ENCODE measurements around the gene ARMH4. TPM values are rescaled to one million over a fixed set of nuclear protein-coding genes. Genes with fewer than 3 reads are reported as not detected.

Gene ARMH4
- total RNA-seq, 2 donors from 2014 or later, result not detected

DNA sequence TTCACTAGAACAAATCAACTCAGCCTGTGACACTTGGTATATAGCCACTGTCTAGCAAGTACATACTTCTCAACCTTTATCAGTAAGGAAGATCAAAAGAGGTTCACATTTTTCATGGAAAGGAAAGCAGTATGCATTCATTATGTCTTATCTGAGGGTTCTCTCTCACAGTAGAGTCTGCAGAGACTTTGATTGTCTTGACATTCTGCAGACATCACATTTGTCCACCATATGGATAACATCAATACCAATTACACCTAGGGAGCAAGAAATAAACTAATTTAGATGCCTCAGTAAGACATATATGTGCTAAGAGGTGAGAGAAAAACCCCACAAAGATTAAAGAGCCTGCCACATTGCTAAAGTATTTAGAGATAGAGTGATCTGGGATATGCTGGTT, 175.3 kb downstream of the ARMH4 start:
- H3K9me3 Mint-ChIP-seq, result peaks cover 6% of the 10 kb centered on the region
- ATAC-seq (no peak), DNase-seq (ENCODE audit: low spot score) (no peak)
- H3K27ac Mint-ChIP-seq, result no peak overlapping the region
- peaks cover 0 to 6% of the 10 kb centered on the region in 2 donors for H3K27me3 Mint-ChIP-seq
- H3K36me3 Mint-ChIP-seq, result no peaks in the 10 kb centered on the region
- H3K4me3 Mint-ChIP-seq, result no peak overlapping the region
- no peaks in the 10 kb centered on the region for H3K4me1 Mint-ChIP-seq (ENCODE audit: low read depth in 2 of 2)

DNA sequence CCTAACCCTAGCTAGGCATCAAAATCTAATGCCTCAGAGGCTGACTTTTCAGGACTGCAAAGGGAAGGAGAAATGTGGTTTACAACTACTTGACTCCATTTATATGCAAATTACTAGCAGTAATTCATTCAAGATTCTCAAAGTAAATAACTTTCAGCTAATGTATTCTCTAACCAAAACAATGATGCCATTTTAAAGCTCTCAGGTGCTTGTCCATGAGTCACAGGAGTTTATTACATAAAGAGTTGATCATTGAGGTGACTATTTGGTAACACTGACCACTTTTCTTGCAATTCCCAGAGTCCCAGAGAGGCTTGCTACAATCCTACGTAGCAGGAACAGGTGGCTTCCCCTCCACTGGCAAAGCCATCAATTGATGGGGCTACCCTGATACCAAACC, 177.1 kb downstream of the ARMH4 start:
- no peaks in the 10 kb centered on the region for H3K4me1 Mint-ChIP-seq (ENCODE audit: low read depth in 2 of 2)
- peaks cover 0 to 10% of the 10 kb centered on the region in 2 donors for H3K27me3 Mint-ChIP-seq
- peaks cover 6% of the 10 kb centered on the region for H3K9me3 Mint-ChIP-seq
- H3K27ac Mint-ChIP-seq, result no peak overlapping the region
- DNase-seq (ENCODE audit: low spot score), result no peak
- no peaks in the 10 kb centered on the region for H3K36me3 Mint-ChIP-seq
- no peak overlapping the region for H3K4me3 Mint-ChIP-seq
- no peak for ATAC-seq

DNA sequence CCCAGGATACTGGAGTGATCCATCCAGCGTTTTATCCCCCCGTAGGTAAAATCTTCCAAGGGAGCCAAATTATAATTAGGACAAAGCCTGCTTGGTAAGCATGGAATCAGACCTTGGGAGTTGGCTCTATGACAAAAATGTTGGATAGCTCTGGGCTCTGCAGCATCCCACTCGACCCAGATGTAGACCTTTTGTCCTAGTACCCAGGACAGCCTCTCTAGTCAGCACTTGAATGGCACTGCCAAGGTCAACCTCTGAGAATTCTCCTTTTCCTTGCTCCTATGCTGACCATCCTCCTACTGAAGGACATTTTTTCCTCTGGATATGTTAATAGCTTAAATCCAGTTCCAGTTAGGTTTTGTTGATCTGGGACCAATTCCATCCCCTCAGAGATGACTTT, 181.4 kb downstream of the ARMH4 start:
- H3K27ac Mint-ChIP-seq, result no peak overlapping the region
- no peak overlapping the region for H3K4me3 Mint-ChIP-seq
- ATAC-seq, result no peak
- H3K4me1 Mint-ChIP-seq (ENCODE audit: low read depth in 2 of 2), result no peaks in the 10 kb centered on the region
- H3K36me3 Mint-ChIP-seq, result no peaks in the 10 kb centered on the region
- H3K9me3 Mint-ChIP-seq, result no peaks in the 10 kb centered on the region
- DNase-seq (ENCODE audit: low spot score), result no peak
- peaks cover 0 to 10% of the 10 kb centered on the region in 2 donors for H3K27me3 Mint-ChIP-seq

DNA sequence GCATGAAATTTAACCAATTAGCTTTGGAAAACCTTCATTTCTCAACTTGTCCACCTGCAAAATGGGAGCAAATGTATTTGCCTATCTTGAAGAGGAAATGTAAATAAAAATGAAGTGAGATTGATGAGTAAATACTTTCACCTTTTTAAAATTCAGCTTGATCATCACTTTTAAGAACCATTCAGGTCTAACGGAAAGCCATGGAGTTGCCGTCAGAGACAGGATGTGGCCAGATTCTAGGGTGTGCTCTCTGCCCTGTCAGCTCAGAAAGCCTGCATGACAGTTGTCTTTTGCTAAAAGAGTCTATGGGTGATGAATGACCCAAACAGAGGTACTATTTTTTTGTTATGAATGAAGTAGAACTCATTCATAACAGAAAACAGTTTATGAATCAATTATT, 181.8 kb downstream of the ARMH4 start:
- peaks cover 1 to 10% of the 10 kb centered on the region in 2 donors for H3K27me3 Mint-ChIP-seq

DNA sequence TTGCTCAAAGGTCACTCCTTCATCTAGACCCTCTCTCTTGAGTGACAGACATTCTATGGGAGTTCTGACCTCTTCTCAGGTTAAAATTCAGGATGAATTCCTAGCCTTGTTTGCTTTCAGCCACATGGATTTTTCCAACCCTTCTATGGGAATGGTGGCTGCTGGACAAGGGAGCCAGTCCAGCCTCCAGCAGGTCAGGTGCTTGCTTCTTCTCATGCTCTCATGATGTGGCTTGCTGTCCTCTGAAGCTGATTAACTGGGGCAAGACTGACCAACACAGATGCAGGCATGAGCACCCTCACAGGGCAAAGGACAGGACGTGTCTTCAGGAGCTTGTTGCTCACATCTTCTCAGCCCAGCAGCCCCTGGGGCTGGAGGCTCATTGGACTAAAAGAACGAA, 188.9 kb downstream of the ARMH4 start:
- Mint-ChIP-seq H3K4me3 (no peak overlapping the region), H3K27me3 (peaks cover 7% of the 10 kb centered on the region in 2 donors), H3K27ac (no peak overlapping the region), H3K9me3 (no peaks in the 10 kb centered on the region), H3K4me1 (ENCODE audit: low read depth in 2 of 2) (no peaks in the 10 kb centered on the region), H3K36me3 (no peaks in the 10 kb centered on the region)
- DNase-seq (ENCODE audit: low spot score), result no peak
- ATAC-seq, result no peak

More for the DNA sequence above, 181.8 kb downstream of the ARMH4 start:
- Mint-ChIP-seq H3K9me3 (no peaks in the 10 kb centered on the region), H3K4me3 (no peak overlapping the region), H3K36me3 (no peaks in the 10 kb centered on the region), H3K4me1 (ENCODE audit: low read depth in 2 of 2) (no peaks in the 10 kb centered on the region), H3K27ac (no peak overlapping the region)
- ATAC-seq (no peak), DNase-seq (ENCODE audit: low spot score) (no peak)

DNA sequence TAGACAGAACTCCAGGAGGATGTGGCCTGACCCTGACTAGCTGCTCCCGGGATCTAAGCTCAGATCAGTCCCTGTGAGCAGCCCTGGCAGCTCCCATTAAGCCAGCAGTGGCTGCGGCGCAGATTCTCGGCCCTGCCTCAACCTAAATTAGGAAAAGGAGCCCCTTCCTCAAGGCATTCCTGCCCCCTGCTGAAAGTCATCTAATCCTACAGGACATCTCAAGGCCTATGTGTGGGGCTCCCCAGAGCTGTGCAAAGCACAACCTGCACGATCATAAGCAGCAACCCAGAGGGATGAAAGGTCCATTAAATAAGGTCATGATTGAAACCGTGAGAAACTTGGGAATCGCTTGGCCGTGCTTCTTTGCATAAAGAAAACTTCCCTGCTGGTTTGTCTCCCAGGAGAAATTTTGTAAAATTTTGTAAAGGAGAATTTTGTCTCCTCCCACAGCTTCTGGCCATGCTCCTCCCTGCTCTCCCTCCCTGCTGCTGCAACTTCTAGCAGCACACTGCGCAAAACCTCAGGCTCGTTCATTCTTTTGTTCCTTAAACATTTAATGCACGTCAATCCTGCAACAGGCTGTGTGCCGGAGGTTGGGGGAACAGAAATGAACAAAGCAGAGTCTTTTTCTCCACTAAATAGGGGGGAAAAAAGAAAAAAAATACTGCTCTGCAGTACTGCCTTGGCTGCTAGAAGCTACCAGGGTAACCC, 189.5 kb downstream of the ARMH4 start:
- DNase-seq (ENCODE audit: low spot score), result no peak
- H3K36me3 Mint-ChIP-seq, result no peaks in the 10 kb centered on the region
- no peak overlapping the region for H3K4me3 Mint-ChIP-seq
- H3K27ac Mint-ChIP-seq, result no peak overlapping the region
- peaks cover 7% of the 10 kb centered on the region in 2 donors for H3K27me3 Mint-ChIP-seq
- H3K9me3 Mint-ChIP-seq, result no peaks in the 10 kb centered on the region
- H3K4me1 Mint-ChIP-seq (ENCODE audit: low read depth in 2 of 2), result no peaks in the 10 kb centered on the region
- ATAC-seq, result no peak

DNA sequence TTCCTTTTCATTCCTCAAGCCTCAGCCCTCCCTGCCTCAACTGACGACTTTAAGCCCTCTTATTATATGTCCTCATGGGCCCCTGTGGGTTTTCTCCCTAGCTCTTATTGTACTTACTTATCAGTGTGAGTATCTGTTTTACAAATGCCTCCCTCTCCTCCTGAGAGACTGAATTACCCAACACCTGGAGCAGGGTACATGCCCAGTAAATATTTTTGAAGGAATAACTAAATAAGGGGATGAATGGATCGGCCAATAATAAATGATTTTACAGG, 190.3 kb downstream of the ARMH4 start:
- Mint-ChIP-seq H3K4me3 (no peak overlapping the region), H3K36me3 (no peaks in the 10 kb centered on the region), H3K27ac (no peak overlapping the region), H3K27me3 (peaks cover 7% of the 10 kb centered on the region in 2 donors), H3K9me3 (no peaks in the 10 kb centered on the region), H3K4me1 (ENCODE audit: low read depth in 2 of 2) (no peaks in the 10 kb centered on the region)
- DNase-seq (ENCODE audit: low spot score) (no peak), ATAC-seq (no peak)

DNA sequence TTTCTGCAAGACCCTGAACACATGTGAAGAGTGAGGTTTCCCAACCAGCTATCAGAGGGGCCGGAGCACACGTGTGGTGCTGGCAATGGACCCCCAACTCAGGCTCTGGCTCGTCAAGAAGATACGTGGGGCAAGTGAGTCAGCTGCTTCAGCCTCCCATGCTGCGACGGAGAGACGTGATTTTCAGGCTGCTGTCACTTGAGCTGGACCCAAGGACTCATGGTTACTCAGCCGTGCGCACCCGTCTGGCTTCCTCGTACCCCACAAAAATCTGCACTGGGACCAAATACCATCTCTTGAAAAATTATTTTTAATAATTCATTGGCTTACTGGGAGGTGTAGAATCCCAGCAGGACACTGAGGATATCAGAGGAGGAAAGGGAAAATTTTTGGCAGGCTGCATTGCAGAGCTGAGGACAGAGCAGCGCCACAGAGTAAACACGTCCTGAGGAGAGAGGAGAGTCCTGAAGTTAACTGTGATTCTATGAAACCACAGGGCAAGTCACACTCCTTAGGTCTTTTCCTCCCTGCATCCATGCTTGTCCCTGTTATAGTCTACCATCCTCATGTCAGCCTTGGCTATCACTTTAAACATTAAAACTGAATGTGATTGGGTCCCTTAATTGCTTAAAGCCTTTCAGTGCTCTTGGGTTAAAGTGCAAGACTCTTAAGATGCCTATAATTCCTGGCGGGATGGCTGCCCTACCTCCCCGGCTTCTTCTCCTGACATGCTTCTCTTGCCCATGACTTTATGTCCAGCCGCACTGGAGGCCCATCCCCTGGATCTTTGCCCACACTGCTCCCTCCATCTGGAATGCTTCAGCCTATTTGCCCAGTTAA, 190.8 kb downstream of the ARMH4 start:
- Mint-ChIP-seq H3K4me1 (ENCODE audit: low read depth in 2 of 2) (no peaks in the 10 kb centered on the region), H3K27ac (no peak overlapping the region), H3K36me3 (no peaks in the 10 kb centered on the region), H3K9me3 (no peaks in the 10 kb centered on the region), H3K27me3 (peaks cover 7% of the 10 kb centered on the region in 2 donors), H3K4me3 (no peak overlapping the region)
- DNase-seq (ENCODE audit: low spot score) (no peak), ATAC-seq (no peak)

DNA sequence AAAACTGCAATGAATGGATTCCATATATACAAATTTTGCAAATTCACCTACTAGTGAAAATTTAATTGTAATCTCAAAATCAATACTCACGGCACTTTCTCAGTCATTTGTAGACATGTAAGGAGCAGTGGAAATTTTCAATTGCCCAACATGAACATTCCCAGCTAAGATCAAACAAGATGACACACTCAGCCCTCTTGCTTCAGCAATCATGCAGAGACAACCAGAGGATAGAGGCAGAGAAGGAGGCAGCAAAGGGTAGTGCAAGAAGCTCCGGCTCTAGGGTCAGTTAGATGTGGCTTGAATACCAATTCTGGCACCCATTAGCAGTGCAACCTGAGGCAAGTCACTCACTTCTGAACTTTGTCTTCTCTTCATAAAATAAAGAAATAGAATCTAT, 194.6 kb downstream of the ARMH4 start:
- no peak overlapping the region for H3K27ac Mint-ChIP-seq
- H3K36me3 Mint-ChIP-seq, result no peaks in the 10 kb centered on the region
- H3K4me3 Mint-ChIP-seq, result no peak overlapping the region
- no peak for DNase-seq (ENCODE audit: low spot score)
- H3K4me1 Mint-ChIP-seq (ENCODE audit: low read depth in 2 of 2), result no peaks in the 10 kb centered on the region
- peaks cover 11% of the 10 kb centered on the region for H3K9me3 Mint-ChIP-seq
- no peak for ATAC-seq
- peaks cover 0 to 4% of the 10 kb centered on the region in 2 donors for H3K27me3 Mint-ChIP-seq

Other genes starting within 250 kb of the ARMH4 start
- gene ACTR10, start 47.9 kb upstream of the ARMH4 start, total RNA-seq, result 10 to 100 TPM; 29.6 to 41.7 TPM
- gene PSMA3, start 92.6 kb upstream of the ARMH4 start, total RNA-seq, result 100 to 1,000 TPM; 320 to 337 TPM
- gene ARID4A, start 146.3 kb upstream of the ARMH4 start, total RNA-seq, result 10 to 100 TPM; 33.0 to 35.6 TPM
- not detected for gene TOMM20L, start 243.7 kb upstream of the ARMH4 start, total RNA-seq